Hepatocyte (in vitro differentiated cells): Measurements from ENCODE around the gene BEX3. TPM values are rescaled to one million over a fixed set of nuclear protein-coding genes. Genes with fewer than 3 reads are reported as not detected.

Experiments
- DNase-seq: peaks from one replicate; pipeline ENCODE4 v3.0.0-alpha.2; 2016; ENCODE audit warnings: low spot score
- H2AFZ ChIP-seq: fragments of 200-600 bp; sonication (generic); 2 replicates; pipeline ENCODE4 v1.6.0; 2016; ENCODE audit warnings: antibody characterized with exemption, mild to moderate bottlenecking
- H3K27ac ChIP-seq: fragments of 200-600 bp; sonication (generic); 2 replicates; pipeline ENCODE4 v1.5.1; 2016; ENCODE audit warnings: mild to moderate bottlenecking
- H3K27me3 ChIP-seq: fragments of 200-600 bp; sonication (generic); 2 replicates; pipeline ENCODE4 v1.6.1; 2016
- H3K36me3 ChIP-seq: fragments of 200-600 bp; sonication (generic); replicated peaks from 2 replicates; pipeline ENCODE4 v1.5.1; 2016; ENCODE audit warnings: low read depth; ENCODE audit not compliant: insufficient read depth
- H3K4me1 ChIP-seq: fragments of 200-600 bp; sonication (generic); 2 replicates; pipeline ENCODE4 v1.5.1; 2016; ENCODE audit warnings: mild to moderate bottlenecking, moderate library complexity; ENCODE audit not compliant: insufficient read depth
- H3K4me2 ChIP-seq: fragments of 200-600 bp; sonication (generic); 2 replicates; pipeline ENCODE4 v1.6.0; 2016
- H3K4me3 ChIP-seq: fragments of 200-600 bp; sonication (generic); 2 replicates; pipeline ENCODE4 v1.5.1; 2016; ENCODE audit warnings: mild to moderate bottlenecking
- H3K79me2 ChIP-seq: fragments of 200-600 bp; sonication (generic); 2 replicates; pipeline ENCODE4 v1.6.0; 2017; ENCODE audit warnings: mild to moderate bottlenecking
- H3K9me2 ChIP-seq: fragments of 200-600 bp; sonication (generic); replicated peaks from 2 replicates; pipeline ENCODE4 v1.6.0; 2017; ENCODE audit warnings: mild to moderate bottlenecking; ENCODE audit not compliant: insufficient read depth
- H3K9me3 ChIP-seq: fragments of 200-600 bp; sonication (generic); 2 replicates; pipeline ENCODE4 v1.5.1; 2016; ENCODE audit warnings: low read depth, mild to moderate bottlenecking
- H4K20me1 ChIP-seq: fragments of 200-600 bp; sonication (generic); 2 replicates; pipeline ENCODE4 v1.6.0; 2016; ENCODE audit warnings: mild to moderate bottlenecking; ENCODE audit not compliant: insufficient read depth, poor library complexity, severe bottlenecking
- EZH2 ChIP-seq: fragments of 200-600 bp; sonication (generic); IDR thresholded peaks from 2 replicates; pipeline ENCODE4 v1.6.1; 2016; ENCODE audit warnings: antibody characterized with exemption, mild to moderate bottlenecking, borderline replicate concordance
- EZH2phosphoT487 ChIP-seq: fragments of 200-600 bp; sonication (generic); IDR thresholded peaks from one replicate; pipeline ENCODE4 v1.6.1; 2018; ENCODE audit warnings: antibody characterized with exemption, mild to moderate bottlenecking, low read depth, moderate library complexity; ENCODE audit not compliant: unreplicated experiment, severe bottlenecking
- WGBS: methylation state at CpG from one replicate; pipeline ENCODE4 v1.1.6; 2016; ENCODE audit warnings: low lambda C conversion rate; ENCODE audit errors: missing lambda C conversion rate; 5-methylcytosine and 5-hydroxymethylcytosine counted together
- polyA plus RNA-seq: library from polyadenylated mRNA; unstranded; fragments of >200 nt; fragmentation: Nextera tagmentation; extraction: Ambion mirVana; gene quantifications from 2 replicates; pipeline ENCODE4 v1.2.1, GENCODE V29; 2016
- total RNA-seq: library from RNA; depleted of rRNA; stranded (reverse); fragments of >200 nt; gene quantifications from 2 replicates; pipeline ENCODE4 v1.2.3, GENCODE V29; 2014
- TF ChIP-seq, protein P1 (sequence below): fragments of 200-600 bp; sonication (generic); IDR thresholded peaks from 2 replicates; pipeline ENCODE4 v1.5.1; 2016; ENCODE audit warnings: antibody characterized with exemption, mild to moderate bottlenecking; ENCODE audit not compliant: poor library complexity

Gene BEX3
- total and polyA plus RNA-seq, 2 experiments from 2014 or later, result 271 to 506 TPM

- no peak for TF ChIP-seq EZH2phosphoT487
- TF ChIP-seq, protein P1, sequence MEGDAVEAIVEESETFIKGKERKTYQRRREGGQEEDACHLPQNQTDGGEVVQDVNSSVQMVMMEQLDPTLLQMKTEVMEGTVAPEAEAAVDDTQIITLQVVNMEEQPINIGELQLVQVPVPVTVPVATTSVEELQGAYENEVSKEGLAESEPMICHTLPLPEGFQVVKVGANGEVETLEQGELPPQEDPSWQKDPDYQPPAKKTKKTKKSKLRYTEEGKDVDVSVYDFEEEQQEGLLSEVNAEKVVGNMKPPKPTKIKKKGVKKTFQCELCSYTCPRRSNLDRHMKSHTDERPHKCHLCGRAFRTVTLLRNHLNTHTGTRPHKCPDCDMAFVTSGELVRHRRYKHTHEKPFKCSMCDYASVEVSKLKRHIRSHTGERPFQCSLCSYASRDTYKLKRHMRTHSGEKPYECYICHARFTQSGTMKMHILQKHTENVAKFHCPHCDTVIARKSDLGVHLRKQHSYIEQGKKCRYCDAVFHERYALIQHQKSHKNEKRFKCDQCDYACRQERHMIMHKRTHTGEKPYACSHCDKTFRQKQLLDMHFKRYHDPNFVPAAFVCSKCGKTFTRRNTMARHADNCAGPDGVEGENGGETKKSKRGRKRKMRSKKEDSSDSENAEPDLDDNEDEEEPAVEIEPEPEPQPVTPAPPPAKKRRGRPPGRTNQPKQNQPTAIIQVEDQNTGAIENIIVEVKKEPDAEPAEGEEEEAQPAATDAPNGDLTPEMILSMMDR, result no peak
- TF ChIP-seq EZH2, result no peak
- no peaks in the 10 kb centered on the region for H3K9me3 ChIP-seq
These were observed 37.5 kb downstream of the BEX3 start for GRCh38 chrX:103413705-103414387.

DNA sequence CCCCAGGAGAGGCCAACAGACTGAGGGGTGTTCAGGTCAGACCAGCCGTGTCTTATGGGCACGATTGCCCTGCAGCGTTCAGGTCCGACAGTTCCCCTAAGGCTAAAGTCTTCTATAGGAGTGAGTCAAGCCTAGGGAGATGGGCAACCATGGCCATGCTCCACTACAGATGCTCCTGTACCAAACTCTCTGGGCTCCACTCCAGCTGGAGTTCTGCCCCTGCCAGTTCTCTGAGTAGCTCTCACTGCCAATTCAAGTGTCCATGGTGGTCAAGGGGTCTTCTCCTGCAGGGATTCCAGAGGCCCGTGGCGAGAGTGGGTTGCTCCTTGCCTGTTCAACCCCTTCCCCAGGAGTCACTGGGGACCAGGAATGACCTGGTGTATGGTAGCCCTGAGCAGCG, 38.2 kb downstream of the BEX3 start:
- Histone ChIP-seq H3K36me3 (no peaks in the 10 kb centered on the region), H3K27ac (no peak overlapping the region), H3K9me3 (no peaks in the 10 kb centered on the region), H3K4me1 (no peaks in the 10 kb centered on the region), H3K9me2 (no peaks in the 10 kb centered on the region), H2AFZ (no peak overlapping the region), H3K27me3 (no peaks in the 10 kb centered on the region), H4K20me1 (no peaks in the 10 kb centered on the region), H3K4me3 (no peak overlapping the region), H3K79me2 (no peaks in the 10 kb centered on the region), H3K4me2 (no peak overlapping the region)
- TF ChIP-seq EZH2 (no peak), EZH2phosphoT487 (no peak)
- TF ChIP-seq, protein P1, result no peak
- no peak for DNase-seq
- WGBS, result 84% methylated on average over 7 of the region's 7 CpGs

More at GRCh38 chrX:103413705-103414387, 37.5 kb downstream of the BEX3 start:
- Histone ChIP-seq H3K4me2 (no peak overlapping the region), H3K27me3 (no peaks in the 10 kb centered on the region), H3K4me1 (no peaks in the 10 kb centered on the region), H3K27ac (no peak overlapping the region), H3K36me3 (no peaks in the 10 kb centered on the region), H3K4me3 (no peak overlapping the region), H4K20me1 (no peaks in the 10 kb centered on the region), H3K9me2 (no peaks in the 10 kb centered on the region), H2AFZ (no peak overlapping the region), H3K79me2 (no peaks in the 10 kb centered on the region)
- DNase-seq, result no peak
- WGBS, result 86% methylated on average over 8 of the region's 8 CpGs

- H3K79me2 ChIP-seq, result no peaks in the 10 kb centered on the region
- H4K20me1 ChIP-seq, result no peaks in the 10 kb centered on the region
- no peak overlapping the region for H3K4me2 ChIP-seq
- H3K27me3 ChIP-seq, result no peaks in the 10 kb centered on the region
- DNase-seq, result no peak
- no peak overlapping the region for H3K27ac ChIP-seq
- H3K36me3 ChIP-seq, result no peaks in the 10 kb centered on the region
- no peak overlapping the region for H3K4me3 ChIP-seq
- H3K9me3 ChIP-seq, result no peaks in the 10 kb centered on the region
- H3K4me1 ChIP-seq, result no peaks in the 10 kb centered on the region
- TF ChIP-seq, protein P1, result no peak
- TF ChIP-seq EZH2phosphoT487 (no peak), EZH2 (no peak)
- H2AFZ ChIP-seq, result no peak overlapping the region
- no peaks in the 10 kb centered on the region for H3K9me2 ChIP-seq
- 90% methylated on average over 6 of the region's 6 CpGs for WGBS
These were observed 38.7 kb downstream of the BEX3 start for GRCh38 chrX:103415068-103415467.

- H3K36me3 ChIP-seq, result no peaks in the 10 kb centered on the region
- no peak for TF ChIP-seq EZH2
- TF ChIP-seq, protein P1, result no peak
- no peak for TF ChIP-seq EZH2phosphoT487
- no peaks in the 10 kb centered on the region for H3K79me2 ChIP-seq
- H4K20me1 ChIP-seq, result no peaks in the 10 kb centered on the region
- no peaks in the 10 kb centered on the region for H3K27me3 ChIP-seq
- H3K27ac ChIP-seq, result no peak overlapping the region
- no peak overlapping the region for H3K4me3 ChIP-seq
- no peaks in the 10 kb centered on the region for H3K9me2 ChIP-seq
- no peaks in the 10 kb centered on the region for H3K4me1 ChIP-seq
- H2AFZ ChIP-seq, result no peak overlapping the region
- H3K4me2 ChIP-seq, result no peak overlapping the region
- DNase-seq, result no peak
- H3K9me3 ChIP-seq, result no peaks in the 10 kb centered on the region
These were observed 39.2 kb downstream of the BEX3 start for GRCh38 chrX:103415528-103415927.
